ENCODE results near the gene CASZ1.

DNA sequence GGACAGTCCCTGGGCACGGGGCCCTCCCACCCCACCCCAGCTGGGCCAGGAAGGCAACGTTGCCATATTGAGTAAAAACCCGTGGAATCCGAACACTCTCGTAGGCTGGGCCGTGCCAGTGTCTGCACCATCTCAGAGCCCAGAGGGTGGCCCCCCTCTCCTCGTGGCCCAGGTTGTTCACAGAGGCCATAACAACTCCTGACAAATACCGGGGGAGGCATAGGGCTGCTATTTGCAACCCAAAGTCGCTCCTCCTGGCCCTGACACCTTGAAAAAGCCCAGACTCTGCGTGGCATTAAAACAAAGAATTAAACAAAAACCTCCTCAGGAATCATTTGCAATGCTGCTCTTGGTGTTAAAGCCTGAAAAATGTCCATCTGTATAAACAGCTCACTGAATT lies 141.4 kb downstream of the CASZ1 start:
- TF ChIP-seq CTCF (IDR thresholded peaks at IDR 0.05) (no peak), POLR2A (IDR thresholded peaks at IDR 0.05) (no peak)
